GM23338 (cell line): ENCODE data around the gene UTP4. TPM values are rescaled to one million over a fixed set of nuclear protein-coding genes. Genes with fewer than 3 reads are reported as not detected.
"Not testable (repeated sequence)": the region's sequence is repeated elsewhere in the genome, so short reads cannot be mapped to it uniquely, and the experiment has no call there.

ENCODE experiments used
- ATAC-seq: fragments of 200-7000 bp; cut with Tn5 transposase; 3 replicates; pipeline ENCODE4 v1.9.1; 2020
- DNase-seq: peaks from one replicate; pipeline ENCODE4 v3.0.0-alpha.2; 2015; ENCODE audit warnings: low spot score
- H2AFZ ChIP-seq: fragments of 200-600 bp; sonication (generic); 2 replicates; pipeline ENCODE4 v1.8.0; 2016; ENCODE audit warnings: antibody characterized with exemption, mild to moderate bottlenecking, moderate library complexity
- H3F3A ChIP-seq: fragments of 200-600 bp; sonication (generic); replicated peaks from 2 replicates; pipeline ENCODE4 v1.8.0; 2017; ENCODE audit warnings: antibody characterized with exemption, mixed run types, low read depth
- H3K27ac ChIP-seq: fragments of 200-600 bp; sonication (generic); 2 replicates; pipeline ENCODE4 v1.6.1; 2016; ENCODE audit warnings: low read depth
- H3K27me3 ChIP-seq: fragments of 200-600 bp; sonication (generic); 2 replicates; pipeline ENCODE4 v1.8.0; 2016; ENCODE audit warnings: mild to moderate bottlenecking, mixed run types, moderate library complexity; ENCODE audit not compliant: insufficient read depth
- H3K36me3 ChIP-seq: fragments of 200-600 bp; sonication (generic); 2 replicates; pipeline ENCODE4 v1.8.0; 2016; ENCODE audit warnings: mild to moderate bottlenecking; ENCODE audit not compliant: insufficient read depth
- H3K4me1 ChIP-seq: fragments of 200-600 bp; sonication (generic); 2 replicates; pipeline ENCODE4 v1.8.0; 2016; ENCODE audit warnings: mild to moderate bottlenecking, moderate library complexity; ENCODE audit not compliant: insufficient read depth
- H3K4me2 ChIP-seq: fragments of 200-600 bp; sonication (generic); 2 replicates; pipeline ENCODE4 v1.7.1; 2017; ENCODE audit warnings: mixed run types
- H3K4me3 ChIP-seq: fragments of 200-600 bp; sonication (generic); 2 replicates; pipeline ENCODE4 v1.6.1; 2016; ENCODE audit warnings: mixed run types
- H3K79me2 ChIP-seq: fragments of 200-600 bp; sonication (generic); replicated peaks from 2 replicates; pipeline ENCODE4 v1.8.0; 2017; ENCODE audit warnings: mild to moderate bottlenecking; ENCODE audit not compliant: insufficient read depth
- H3K9me2 ChIP-seq: fragments of 200-600 bp; sonication (generic); 2 replicates; pipeline ENCODE4 v1.8.0; 2017; ENCODE audit not compliant: insufficient read depth
- H4K20me1 ChIP-seq: fragments of 200-600 bp; sonication (generic); replicated peaks from 2 replicates; pipeline ENCODE4 v1.8.0; 2017; ENCODE audit warnings: mild to moderate bottlenecking; ENCODE audit not compliant: insufficient read depth
- H3K27ac Mint-ChIP-seq: 2 replicates; pipeline ENCODE4 v1.8.0; 2020; ENCODE audit warnings: inconsistent platforms, mild to moderate bottlenecking, moderate library complexity, mixed read lengths
- H3K27me3 Mint-ChIP-seq: 3 replicates; pipeline ENCODE4 v1.8.0; 2022; ENCODE audit warnings: low read depth, mild to moderate bottlenecking, moderate library complexity, mixed read lengths, inconsistent platforms; ENCODE audit not compliant: insufficient read depth, poor library complexity
- H3K36me3 Mint-ChIP-seq: 3 replicates; pipeline ENCODE4 v1.8.0; 2021; ENCODE audit warnings: low read depth, mild to moderate bottlenecking, inconsistent platforms, moderate library complexity, mixed read lengths
- H3K4me1 Mint-ChIP-seq: 3 replicates; pipeline ENCODE4 v1.8.0; 2020; ENCODE audit warnings: mild to moderate bottlenecking, inconsistent platforms, mixed read lengths
- H3K4me3 Mint-ChIP-seq: 3 replicates; pipeline ENCODE4 v1.8.0; 2021; ENCODE audit warnings: moderate library complexity, mild to moderate bottlenecking, inconsistent platforms, mixed read lengths
- H3K9me3 Mint-ChIP-seq: 3 replicates; pipeline ENCODE4 v1.8.0; 2020; ENCODE audit warnings: moderate library complexity, mild to moderate bottlenecking, inconsistent platforms, mixed read lengths
- CREB1 ChIP-seq: fragments of 250-450 bp; sonication (Bioruptor Pico); IDR thresholded peaks from 2 replicates; pipeline ENCODE4 v1.5.0; 2020; ENCODE audit warnings: low read depth, mild to moderate bottlenecking, moderate library complexity
- CTCF ChIP-seq, 2 experiments: fragments of 200-600 bp in 1 of 2; sonication (generic) in 1 of 2; conservative IDR thresholded peaks; 2 replicates each; pipeline versions ENCODE4 v1.5.1 to v1.6.1; 2016 to 2017; ENCODE audit warnings: antibody characterized with exemption in 2 of 2, low read depth in 2 of 2, mild to moderate bottlenecking in 2 of 2, moderate library complexity in 1 of 2
- ETS1 ChIP-seq: IDR thresholded peaks from 2 replicates; pipeline ENCODE4 v1.6.1; 2016; ENCODE audit warnings: antibody characterized with exemption
- EZH2 ChIP-seq: fragments of 200-600 bp; sonication (generic); IDR thresholded peaks from one replicate; pipeline ENCODE4 v1.8.0; 2017; ENCODE audit warnings: antibody characterized with exemption, mild to moderate bottlenecking, low read depth; ENCODE audit not compliant: unreplicated experiment
- EZH2phosphoT487 ChIP-seq: fragments of 200-600 bp; sonication (generic); IDR thresholded peaks from one replicate; pipeline ENCODE4 v1.8.1; 2018; ENCODE audit warnings: antibody characterized with exemption; ENCODE audit not compliant: unreplicated experiment
- ZNF114 ChIP-seq: fragments of 250-450 bp; sonication (Bioruptor Pico); IDR thresholded peaks from 2 replicates; pipeline ENCODE4 v1.5.0; 2020; ENCODE audit warnings: mild to moderate bottlenecking, moderate library complexity
- ZNF331 ChIP-seq: fragments of 250-450 bp; sonication (Bioruptor Pico); IDR thresholded peaks from 2 replicates; pipeline ENCODE4 v1.5.0; 2020; ENCODE audit warnings: low read depth, mild to moderate bottlenecking, moderate library complexity
- polyA plus RNA-seq: library from polyadenylated mRNA; unstranded; fragments of >200 nt; fragmentation: Nextera tagmentation; extraction: Ambion mirVana; gene quantifications from 2 replicates; pipeline ENCODE4 v1.2.1, GENCODE V29; 2016
- total RNA-seq: library from RNA; depleted of rRNA; stranded (reverse); fragments of >200 nt; shearing (Covaris generic); gene quantifications from 2 replicates; pipeline ENCODE4 v1.2.3, GENCODE V29; 2014

The UTP4 gene
- total and polyA plus RNA-seq, 2 experiments from 2014 or later = 63.2 to 66.6 TPM

GRCh38 chr16:69149621-69150020, 17.2 kb downstream of the UTP4 start:
- not testable (repeated sequence) for DNase-seq, H3K9me2 ChIP-seq, ATAC-seq, H3K27me3 Mint-ChIP-seq, H3K27me3 ChIP-seq, H3K27ac Mint-ChIP-seq, H3K9me3 Mint-ChIP-seq, H3K4me2 ChIP-seq, H3K4me1 ChIP-seq, H3K4me3 ChIP-seq, H3K4me1 Mint-ChIP-seq, H3K4me3 Mint-ChIP-seq, H2AFZ ChIP-seq
- peaks cover 60% of the 10 kb centered on the region for H3K36me3 ChIP-seq
- H3K27ac ChIP-seq = peak overlapping the region; percentile 53
- H3F3A ChIP-seq = peaks cover 37% of the 10 kb centered on the region
- peaks cover 75% of the 10 kb centered on the region for H3K36me3 Mint-ChIP-seq
- H3K79me2 ChIP-seq = peaks cover 22% of the 10 kb centered on the region
- H4K20me1 ChIP-seq = peaks cover 28% of the 10 kb centered on the region

DNA sequence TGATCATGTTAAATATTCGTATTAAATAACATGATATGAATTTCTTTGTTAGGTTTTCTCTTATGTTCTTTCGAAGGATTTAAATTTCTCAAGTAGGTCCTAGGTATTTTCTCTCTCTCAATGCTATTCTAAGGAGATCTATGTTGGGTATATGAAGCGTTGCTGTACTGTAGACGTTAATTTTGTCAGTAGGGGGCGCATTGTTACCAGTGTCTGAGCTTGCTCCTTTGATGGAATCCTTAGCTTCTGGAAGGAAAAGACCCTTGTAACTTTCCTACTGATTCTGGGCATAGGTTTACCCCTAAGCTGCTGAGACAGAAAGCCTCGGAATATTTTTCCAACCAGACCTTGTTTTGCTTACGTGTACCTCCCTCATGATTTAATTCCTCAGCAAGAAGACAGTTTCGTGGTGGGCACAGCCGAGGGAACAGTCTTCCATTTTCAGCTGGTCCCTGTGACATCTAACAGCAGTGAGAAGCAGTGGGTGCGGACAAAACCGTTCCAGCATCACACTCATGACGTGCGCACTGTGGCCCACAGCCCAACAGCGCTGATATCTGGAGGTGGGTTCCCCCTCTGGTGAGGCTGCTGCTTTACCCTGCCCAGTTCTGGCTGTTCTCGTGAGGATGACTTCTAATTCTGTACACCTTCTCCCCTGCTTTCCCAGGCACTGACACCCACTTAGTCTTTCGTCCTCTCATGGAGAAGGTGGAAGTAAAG, 17.9 kb downstream of the UTP4 start:
- Mint-ChIP-seq H3K4me1 (no peaks in the 10 kb centered on the region), H3K27me3 (peaks cover 7% of the 10 kb centered on the region), H3K4me3 (no peak overlapping the region), H3K36me3 (peaks cover 77% of the 10 kb centered on the region), H3K9me3 (no peaks in the 10 kb centered on the region), H3K27ac (no peak overlapping the region)
- ATAC-seq (peak; percentile 97), DNase-seq (peak; percentile 92)
- Histone ChIP-seq H2AFZ (no peak overlapping the region), H3F3A (peaks cover 39% of the 10 kb centered on the region), H3K4me3 (no peak overlapping the region), H3K27ac (no peak overlapping the region), H3K27me3 (no peaks in the 10 kb centered on the region), H4K20me1 (peaks cover 28% of the 10 kb centered on the region), H3K9me2 (no peaks in the 10 kb centered on the region), H3K36me3 (peaks cover 60% of the 10 kb centered on the region), H3K79me2 (peaks cover 17% of the 10 kb centered on the region), H3K4me1 (no peaks in the 10 kb centered on the region), H3K4me2 (no peak overlapping the region)
- no peak for TF ChIP-seq ETS1
- peak; percentile 81 to 93 for TF ChIP-seq CTCF (conservative IDR thresholded peaks at IDR 0.05; ENCODE audit: low read depth in 2 of 2)

GRCh38 chr16:69157196-69157595, 24.7 kb downstream of the UTP4 start:
- no peak overlapping the region for H3K4me3 Mint-ChIP-seq
- Histone ChIP-seq H3K4me3 (no peak overlapping the region), H3K36me3 (peaks cover 81% of the 10 kb centered on the region), H2AFZ (no peak overlapping the region), H3K79me2 (no peaks in the 10 kb centered on the region; the same call in 1 of the 2 replicates), H3K4me1 (no peaks in the 10 kb centered on the region), H3K9me2 (no peaks in the 10 kb centered on the region), H3F3A (peaks cover 24% of the 10 kb centered on the region; the same call in 1 of the 2 replicates), H4K20me1 (peaks cover 15% of the 10 kb centered on the region), H3K4me2 (no peak overlapping the region), H3K27me3 (no peaks in the 10 kb centered on the region), H3K27ac (no peak overlapping the region)
- H3K9me3 Mint-ChIP-seq = no peaks in the 10 kb centered on the region
- H3K36me3 Mint-ChIP-seq = peaks cover 82% of the 10 kb centered on the region
- no peak for DNase-seq
- no peaks in the 10 kb centered on the region for H3K4me1 Mint-ChIP-seq
- ATAC-seq = no peak
- H3K27me3 Mint-ChIP-seq = peaks cover 9% of the 10 kb centered on the region
- H3K27ac Mint-ChIP-seq = no peak overlapping the region
- TF ChIP-seq ETS1 = no peak
- no peak for TF ChIP-seq ZNF114 (CRISPR knock-in tag)
- TF ChIP-seq CREB1 (CRISPR knock-in tag) = no peak
- no peak for TF ChIP-seq EZH2phosphoT487
- TF ChIP-seq CTCF (conservative IDR thresholded peaks at IDR 0.05; ENCODE audit: low read depth in 2 of 2) = no peak
- TF ChIP-seq ZNF331 = no peak
- TF ChIP-seq EZH2 = no peak
